ENCODE data around the gene COL20A1. TPM values are rescaled to one million over a fixed set of nuclear protein-coding genes. Genes with fewer than 3 reads are reported as not detected.

Gene COL20A1
- total RNA-seq, 1 donor from 2014 or later = not detected

GRCh38 chr20:63283397-63284082 is 9.4 kb upstream of the COL20A1 start:
- Mint-ChIP-seq H3K36me3 (ENCODE audit: unreplicated experiment) (peaks cover 22% of the 10 kb centered on the region), H3K4me3 (ENCODE audit: unreplicated experiment) (no peak overlapping the region), H3K9me3 (ENCODE audit: unreplicated experiment) (no peaks in the 10 kb centered on the region), H3K27me3 (ENCODE audit: unreplicated experiment) (no peaks in the 10 kb centered on the region), H3K27ac (ENCODE audit: unreplicated experiment) (no peak overlapping the region), H3K4me1 (ENCODE audit: unreplicated experiment) (no peaks in the 10 kb centered on the region)
- DNase-seq (ENCODE audit: extremely low spot score, unreplicated experiment) = no peak
- no peak for TF ChIP-seq CTCF (IDR thresholded peaks at IDR 0.05)

- peaks cover 22% of the 10 kb centered on the region for H3K36me3 Mint-ChIP-seq (ENCODE audit: unreplicated experiment)
- H3K27ac Mint-ChIP-seq (ENCODE audit: unreplicated experiment) = no peak overlapping the region
- no peak overlapping the region for H3K4me3 Mint-ChIP-seq (ENCODE audit: unreplicated experiment)
- H3K4me1 Mint-ChIP-seq (ENCODE audit: unreplicated experiment) = no peaks in the 10 kb centered on the region
- DNase-seq (ENCODE audit: extremely low spot score, unreplicated experiment) = no peak
- H3K9me3 Mint-ChIP-seq (ENCODE audit: unreplicated experiment) = no peaks in the 10 kb centered on the region
- H3K27me3 Mint-ChIP-seq (ENCODE audit: unreplicated experiment) = no peaks in the 10 kb centered on the region
- TF ChIP-seq CTCF (IDR thresholded peaks at IDR 0.05) = no peak
Observed at GRCh38 chr20:63284083-63284440, 8.9 kb upstream of the COL20A1 start.

DNA sequence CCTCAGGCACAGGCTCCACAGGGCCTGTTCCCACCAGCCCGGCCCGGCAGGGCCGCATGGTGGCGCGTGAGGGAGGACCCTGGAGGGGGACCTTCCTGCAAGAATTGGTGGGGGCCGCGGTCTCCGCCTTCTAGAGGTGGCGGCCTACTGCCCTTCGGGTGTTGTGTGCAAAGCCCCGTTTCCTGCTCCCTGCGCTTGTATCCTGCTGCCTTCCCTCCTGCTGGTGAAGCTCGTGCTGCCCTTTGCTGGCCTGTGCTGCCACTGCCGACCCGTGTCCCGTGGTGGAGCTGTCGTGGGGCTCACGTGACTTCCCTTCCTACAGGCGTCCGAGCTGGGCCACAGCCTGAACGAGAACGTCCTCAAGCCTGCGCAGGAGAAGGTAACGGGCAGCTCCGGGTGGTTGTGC is 8.4 kb upstream of the COL20A1 start:
- H3K4me1 Mint-ChIP-seq (ENCODE audit: unreplicated experiment) = no peaks in the 10 kb centered on the region
- no peaks in the 10 kb centered on the region for H3K9me3 Mint-ChIP-seq (ENCODE audit: unreplicated experiment)
- H3K27me3 Mint-ChIP-seq (ENCODE audit: unreplicated experiment) = no peaks in the 10 kb centered on the region
- DNase-seq (ENCODE audit: extremely low spot score, unreplicated experiment) = no peak
- H3K27ac Mint-ChIP-seq (ENCODE audit: unreplicated experiment) = no peak overlapping the region
- H3K36me3 Mint-ChIP-seq (ENCODE audit: unreplicated experiment) = peaks cover 22% of the 10 kb centered on the region
- H3K4me3 Mint-ChIP-seq (ENCODE audit: unreplicated experiment) = no peak overlapping the region
- TF ChIP-seq CTCF (IDR thresholded peaks at IDR 0.05) = no peak

GRCh38 chr20:63284981-63285524 is 7.9 kb upstream of the COL20A1 start:
- H3K4me3 Mint-ChIP-seq (ENCODE audit: unreplicated experiment) = no peak overlapping the region
- no peak for TF ChIP-seq CTCF (IDR thresholded peaks at IDR 0.05)
- no peaks in the 10 kb centered on the region for H3K27me3 Mint-ChIP-seq (ENCODE audit: unreplicated experiment)
- no peak overlapping the region for H3K27ac Mint-ChIP-seq (ENCODE audit: unreplicated experiment)
- no peak for DNase-seq (ENCODE audit: extremely low spot score, unreplicated experiment)
- H3K4me1 Mint-ChIP-seq (ENCODE audit: unreplicated experiment) = no peaks in the 10 kb centered on the region
- peaks cover 20% of the 10 kb centered on the region for H3K36me3 Mint-ChIP-seq (ENCODE audit: unreplicated experiment)
- no peaks in the 10 kb centered on the region for H3K9me3 Mint-ChIP-seq (ENCODE audit: unreplicated experiment)

DNA sequence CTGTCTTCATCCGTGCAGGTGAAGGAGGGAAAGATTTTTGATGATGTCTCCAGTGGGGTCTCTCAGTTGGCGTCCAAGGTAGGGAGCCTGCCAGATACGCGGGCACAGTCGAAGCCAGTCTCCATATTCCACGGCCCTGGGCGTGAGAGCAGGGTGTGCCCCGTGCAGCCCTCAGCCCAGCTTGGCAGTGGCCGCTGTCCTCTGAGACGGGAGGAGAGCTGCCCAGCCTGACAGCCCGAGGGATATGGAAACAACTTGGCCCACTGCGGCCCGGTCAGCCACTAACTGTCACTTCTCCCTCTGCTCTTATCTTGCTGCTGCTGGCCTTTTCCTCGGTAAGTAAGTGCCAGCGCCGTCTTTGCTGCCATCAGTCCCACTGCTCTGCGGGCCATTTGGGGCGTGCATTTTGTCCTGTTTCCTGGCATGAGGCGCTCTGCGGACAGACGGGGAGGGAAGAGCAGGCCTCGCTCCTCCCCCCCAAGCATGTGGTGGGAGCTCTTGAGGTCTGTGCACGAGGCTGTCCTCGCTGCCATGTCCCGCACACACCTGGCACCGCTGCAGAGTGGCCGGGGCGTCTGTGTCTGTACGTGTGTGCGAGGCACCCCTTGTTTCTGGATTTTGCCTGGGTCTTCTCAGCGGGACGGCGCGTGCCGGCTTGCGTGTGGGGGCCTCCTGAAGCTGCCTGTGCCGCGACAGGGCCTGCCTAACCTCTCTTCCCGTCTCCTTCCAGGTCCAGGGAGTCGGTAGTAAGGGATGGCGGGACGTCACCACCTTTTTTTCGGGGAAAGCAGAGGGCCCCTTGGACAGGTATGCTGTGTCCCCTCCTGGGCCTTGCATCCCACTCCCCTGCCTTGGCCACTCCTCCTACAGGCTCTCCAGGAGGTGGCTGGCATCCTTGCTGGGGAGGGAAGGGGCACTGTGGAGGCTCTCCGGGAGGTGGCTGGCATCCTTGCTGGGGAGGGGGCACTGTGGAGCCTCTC is 7.1 kb upstream of the COL20A1 start:
- Mint-ChIP-seq H3K27me3 (ENCODE audit: unreplicated experiment) (no peaks in the 10 kb centered on the region), H3K4me1 (ENCODE audit: unreplicated experiment) (no peaks in the 10 kb centered on the region), H3K9me3 (ENCODE audit: unreplicated experiment) (no peaks in the 10 kb centered on the region), H3K4me3 (ENCODE audit: unreplicated experiment) (no peak overlapping the region), H3K27ac (ENCODE audit: unreplicated experiment) (no peak overlapping the region), H3K36me3 (ENCODE audit: unreplicated experiment) (peaks cover 17% of the 10 kb centered on the region)
- TF ChIP-seq CTCF (IDR thresholded peaks at IDR 0.05) = no peak
- no peak for DNase-seq (ENCODE audit: extremely low spot score, unreplicated experiment)

Measured in osteocyte (in vitro differentiated cells).